ENCODE measurements around the gene RAD51D.
"Not testable (repeated sequence)": the region's sequence is repeated elsewhere in the genome, so short reads cannot be mapped to it uniquely, and the experiment has no call there.

RAD51D gene

DNA sequence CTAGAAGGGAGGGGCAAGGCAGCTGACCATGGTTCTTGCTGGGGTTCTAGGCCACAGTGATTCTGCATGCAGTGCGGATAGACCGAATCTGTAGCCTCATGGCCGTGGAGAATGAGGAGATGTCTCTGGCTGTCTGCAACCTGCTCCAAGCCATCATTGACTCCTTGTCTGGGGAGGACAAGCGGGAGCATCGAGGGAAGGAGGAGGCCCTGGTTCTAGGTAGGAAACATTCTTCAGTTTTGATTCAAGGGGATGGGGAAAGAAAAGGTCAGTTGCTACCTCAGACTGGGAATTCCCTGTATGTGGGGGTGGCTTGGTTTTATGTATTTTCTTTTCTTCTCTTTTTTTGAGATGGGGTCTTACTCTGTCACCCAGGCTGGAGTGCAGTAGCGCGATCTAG, 35.6 kb upstream of the RAD51D start:
- Histone ChIP-seq H3K27me3 (no peaks in the 10 kb centered on the region; the same call in 1 of the 2 replicates), H3K4me3 (no peak overlapping the region), H3K9me3 (no peaks in the 10 kb centered on the region), H3K4me1 (no peaks in the 10 kb centered on the region), H3K4me2 (no peak overlapping the region), H3K36me3 (no peaks in the 10 kb centered on the region), H3K9ac (no peak overlapping the region), H3K27ac (no peak overlapping the region), H4K20me1 (no peaks in the 10 kb centered on the region)
- no peak for TF ChIP-seq Cebpa-rat (IDR thresholded peaks at IDR 0.05)

DNA sequence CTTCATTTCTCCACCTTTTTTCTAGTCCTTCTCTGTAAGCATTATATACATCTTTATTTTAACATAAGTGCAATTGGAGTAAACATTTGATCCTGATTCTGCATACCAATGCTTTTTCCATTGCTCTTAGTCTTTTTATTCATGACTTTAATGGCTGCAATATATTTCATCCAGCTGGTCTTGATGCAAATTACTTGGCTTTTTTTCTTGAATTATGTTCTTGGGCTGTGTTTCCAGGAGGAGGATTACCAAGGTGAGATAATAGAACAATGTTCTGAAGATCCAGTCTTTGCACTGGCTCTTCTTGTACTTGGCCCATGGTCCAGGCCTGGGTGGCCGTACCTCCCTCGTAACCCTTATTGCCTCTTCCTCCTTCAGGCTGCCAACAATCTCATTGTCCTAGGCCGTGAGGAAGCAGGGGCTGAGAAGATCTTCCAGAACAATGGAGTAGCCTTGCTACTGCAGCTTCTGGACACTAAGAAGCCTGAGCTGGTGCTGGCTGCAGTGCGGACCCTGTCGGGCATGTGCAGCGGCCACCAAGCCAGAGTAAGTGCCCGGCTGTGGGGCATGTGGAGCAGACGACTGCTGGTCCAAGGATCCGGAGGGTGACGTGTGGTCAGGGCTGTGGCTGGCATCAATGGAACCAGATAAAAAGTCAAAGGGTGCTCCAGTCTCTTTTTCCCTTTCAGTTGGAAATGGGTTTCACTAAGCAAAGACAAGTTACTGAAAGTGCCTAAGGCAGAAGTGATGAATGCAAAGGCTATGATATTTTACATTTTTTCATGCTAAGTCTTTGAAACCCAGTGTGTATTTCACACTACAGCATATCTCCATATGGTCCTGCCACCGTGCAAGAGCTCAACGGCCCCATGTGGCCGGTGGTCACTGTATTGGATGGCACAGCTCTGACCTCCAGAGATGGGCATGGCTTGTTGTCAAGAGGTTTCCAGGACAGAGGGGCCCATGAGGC, 34.8 kb upstream of the RAD51D start:
- no peaks in the 10 kb centered on the region; the same call in 1 of the 2 replicates for H3K27me3 ChIP-seq
- H3K4me1 ChIP-seq, result no peaks in the 10 kb centered on the region
- no peak overlapping the region for H3K9ac ChIP-seq
- H3K27ac ChIP-seq, result no peak overlapping the region
- no peak for TF ChIP-seq Cebpa-rat (IDR thresholded peaks at IDR 0.05)
- H3K36me3 ChIP-seq, result no peaks in the 10 kb centered on the region
- H4K20me1 ChIP-seq, result no peaks in the 10 kb centered on the region
- H3K4me2 ChIP-seq, result no peak overlapping the region
- no peaks in the 10 kb centered on the region for H3K9me3 ChIP-seq
- H3K4me3 ChIP-seq, result no peak overlapping the region

DNA sequence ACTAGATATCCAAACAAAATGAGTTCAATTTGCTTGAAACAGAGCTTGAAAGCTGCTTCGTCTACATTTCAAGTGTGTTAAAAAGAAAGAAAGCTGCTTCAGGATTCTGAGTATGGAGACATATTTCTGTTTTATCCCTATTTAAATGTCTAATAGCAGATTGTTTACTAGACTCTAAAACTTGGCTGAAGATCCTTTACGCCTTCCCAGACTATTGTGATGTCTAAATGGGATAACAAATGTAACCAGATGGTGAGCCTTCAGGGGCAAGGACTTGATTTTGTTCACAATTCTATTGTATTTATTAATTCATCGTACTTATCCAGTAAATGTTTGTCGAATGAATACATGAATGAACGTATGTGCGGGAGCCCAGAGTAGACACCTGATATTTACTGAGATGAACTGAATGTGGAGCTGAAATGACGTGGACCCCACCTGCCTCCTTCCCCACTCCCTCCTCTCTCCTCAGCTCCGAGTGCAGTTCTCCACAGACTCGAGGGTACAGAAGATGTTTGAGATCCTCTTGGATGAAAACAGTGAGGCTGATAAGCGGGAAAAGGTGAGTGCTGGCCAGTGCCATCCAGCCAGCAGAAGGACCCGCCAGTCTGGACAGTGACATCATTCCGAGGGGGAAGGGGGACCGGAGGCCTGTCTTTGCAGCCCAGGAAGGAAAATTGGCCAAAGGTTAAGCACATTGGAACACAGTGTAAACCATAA, 32.9 kb upstream of the RAD51D start:
- H3K9me3 ChIP-seq, result no peaks in the 10 kb centered on the region
- no peak for TF ChIP-seq Cebpa-rat (IDR thresholded peaks at IDR 0.05)
- H4K20me1 ChIP-seq, result no peaks in the 10 kb centered on the region
- no peak overlapping the region for H3K4me2 ChIP-seq
- H3K27ac ChIP-seq, result no peak overlapping the region
- no peak overlapping the region for H3K4me3 ChIP-seq
- H3K36me3 ChIP-seq, result no peaks in the 10 kb centered on the region
- no peaks in the 10 kb centered on the region for H3K4me1 ChIP-seq
- no peaks in the 10 kb centered on the region; the same call in 1 of the 2 replicates for H3K27me3 ChIP-seq
- no peak overlapping the region for H3K9ac ChIP-seq

DNA sequence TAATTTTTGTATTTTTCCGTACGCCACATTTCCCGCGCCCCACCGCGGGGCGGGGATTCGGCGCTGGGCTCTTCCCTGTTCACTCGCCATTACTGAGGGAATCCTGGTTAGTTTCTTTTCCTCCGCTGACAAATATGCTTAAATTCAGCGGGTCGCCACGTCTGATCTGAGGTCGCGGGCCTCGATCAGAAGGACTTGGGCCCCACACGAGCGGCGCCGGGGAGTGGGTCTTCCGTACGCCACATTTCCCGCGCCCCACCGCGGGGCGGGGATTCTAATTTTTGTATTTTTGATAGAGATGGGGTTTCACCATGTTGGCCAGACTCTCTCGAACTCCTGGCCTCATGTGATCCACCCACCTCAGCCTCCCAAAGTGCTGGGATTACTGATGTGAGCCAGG, 31.4 kb upstream of the RAD51D start:
- H3K9me3 ChIP-seq, H3K4me2 ChIP-seq, H3K4me1 ChIP-seq, H3K27ac ChIP-seq, H3K9ac ChIP-seq, H4K20me1 ChIP-seq, H3K27me3 ChIP-seq, H3K36me3 ChIP-seq, H3K4me3 ChIP-seq: not testable (repeated sequence)

DNA sequence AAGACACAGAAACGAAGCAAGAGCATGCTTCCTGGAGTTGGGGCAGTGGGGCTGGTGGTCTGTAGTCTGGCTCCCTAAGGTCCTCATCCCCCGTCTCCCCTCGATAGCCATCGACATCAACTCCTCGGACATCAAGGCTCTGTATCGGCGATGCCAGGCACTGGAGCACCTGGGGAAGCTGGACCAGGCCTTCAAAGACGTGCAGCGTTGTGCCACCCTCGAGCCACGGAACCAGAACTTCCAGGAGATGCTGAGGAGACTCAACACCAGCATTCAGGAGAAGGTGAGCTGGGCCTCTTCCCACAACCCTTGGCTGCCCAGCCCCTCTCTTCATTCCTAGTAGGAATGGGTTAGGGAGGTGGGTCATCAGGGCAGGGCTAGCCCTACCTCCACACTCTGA, 30.3 kb upstream of the RAD51D start:
- no peaks in the 10 kb centered on the region for H3K36me3 ChIP-seq
- H3K4me3 ChIP-seq, result no peak overlapping the region

DNA sequence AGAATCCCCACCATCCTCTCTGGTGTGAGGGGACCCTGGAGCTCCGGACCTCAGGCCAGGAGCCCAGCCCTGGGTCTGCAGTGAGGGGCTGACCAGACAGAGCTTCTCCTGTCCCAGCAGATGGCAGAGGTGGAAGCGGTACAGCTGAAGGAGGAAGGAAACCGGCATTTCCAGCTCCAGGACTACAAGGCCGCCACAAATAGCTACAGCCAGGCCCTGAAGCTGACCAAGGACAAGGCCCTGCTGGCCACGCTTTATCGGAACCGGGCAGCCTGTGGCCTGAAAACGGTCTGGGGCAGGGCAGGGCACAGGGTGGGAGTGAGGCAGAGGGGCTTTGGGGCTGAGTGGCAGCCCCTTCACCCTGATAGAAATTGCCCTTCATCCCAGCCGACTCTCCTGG, 28.5 kb upstream of the RAD51D start:
- no peak overlapping the region for H3K4me2 ChIP-seq
- no peaks in the 10 kb centered on the region for H4K20me1 ChIP-seq
- no peaks in the 10 kb centered on the region for H3K36me3 ChIP-seq
- H3K9me3 ChIP-seq, result no peaks in the 10 kb centered on the region
- H3K4me3 ChIP-seq, result no peak overlapping the region
- H3K27ac ChIP-seq, result no peak overlapping the region
- no peak overlapping the region for H3K9ac ChIP-seq
- no peaks in the 10 kb centered on the region for H3K4me1 ChIP-seq
- H3K27me3 ChIP-seq, result no peaks in the 10 kb centered on the region; the same call in 1 of the 2 replicates
- TF ChIP-seq Cebpa-rat (IDR thresholded peaks at IDR 0.05), result no peak

More for the DNA sequence above, 30.3 kb upstream of the RAD51D start:
- TF ChIP-seq Cebpa-rat (IDR thresholded peaks at IDR 0.05), result no peak
- no peaks in the 10 kb centered on the region for H4K20me1 ChIP-seq
- H3K4me2 ChIP-seq, result no peak overlapping the region
- no peak overlapping the region for H3K9ac ChIP-seq
- no peaks in the 10 kb centered on the region; the same call in 1 of the 2 replicates for H3K27me3 ChIP-seq
- no peaks in the 10 kb centered on the region for H3K4me1 ChIP-seq
- no peak overlapping the region for H3K27ac ChIP-seq
- no peaks in the 10 kb centered on the region for H3K9me3 ChIP-seq

DNA sequence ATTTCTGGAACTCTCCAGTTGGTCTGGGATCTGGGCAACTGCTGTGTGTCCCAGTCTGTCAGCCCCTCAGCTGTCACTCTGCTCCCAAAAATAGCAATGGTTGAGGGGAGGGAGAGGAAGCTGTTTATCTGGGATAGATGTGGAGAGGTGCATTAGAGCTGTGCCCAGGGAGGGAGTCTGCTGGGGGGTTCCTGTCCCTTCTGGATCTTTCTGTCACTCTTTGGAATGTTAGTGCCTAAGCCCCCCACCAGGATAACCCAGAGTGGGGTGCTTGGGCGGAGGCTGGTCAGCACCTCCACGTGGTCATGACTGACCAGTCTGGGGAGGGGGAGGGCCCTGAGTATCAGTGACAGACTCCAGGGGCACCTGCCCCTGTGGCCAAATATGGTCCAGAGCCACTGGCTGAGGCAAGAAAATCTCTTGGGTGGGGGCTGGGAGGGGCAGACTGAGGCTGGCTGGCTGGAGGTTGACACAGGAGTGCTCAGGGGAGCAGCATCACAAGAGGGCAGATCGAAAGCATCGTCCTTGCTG, 27.8 kb upstream of the RAD51D start, which contains the start of gene UNC45B:
Gene UNC45B, plus strand, starts transcription at position 443 of the 531 bp plus-strand sequence. CDS start 447 bp downstream, outside the sequence.
- H3K36me3 ChIP-seq, result no peaks in the 10 kb centered on the region
- no peak within 1 kb of the TSS for H3K9ac ChIP-seq
- H3K9me3 ChIP-seq, result no peaks in the 10 kb centered on the region
- H3K4me3 ChIP-seq, result no peak within 1 kb of the TSS
- H3K4me1 ChIP-seq, result no peaks in the 10 kb centered on the region
- H4K20me1 ChIP-seq, result no peaks in the 10 kb centered on the region
- no peak within 1 kb of the TSS for H3K27ac ChIP-seq
- no peak for TF ChIP-seq Cebpa-rat (IDR thresholded peaks at IDR 0.05)
- no peaks in the 10 kb centered on the region for H3K27me3 ChIP-seq
- no peak within 1 kb of the TSS for H3K4me2 ChIP-seq

DNA sequence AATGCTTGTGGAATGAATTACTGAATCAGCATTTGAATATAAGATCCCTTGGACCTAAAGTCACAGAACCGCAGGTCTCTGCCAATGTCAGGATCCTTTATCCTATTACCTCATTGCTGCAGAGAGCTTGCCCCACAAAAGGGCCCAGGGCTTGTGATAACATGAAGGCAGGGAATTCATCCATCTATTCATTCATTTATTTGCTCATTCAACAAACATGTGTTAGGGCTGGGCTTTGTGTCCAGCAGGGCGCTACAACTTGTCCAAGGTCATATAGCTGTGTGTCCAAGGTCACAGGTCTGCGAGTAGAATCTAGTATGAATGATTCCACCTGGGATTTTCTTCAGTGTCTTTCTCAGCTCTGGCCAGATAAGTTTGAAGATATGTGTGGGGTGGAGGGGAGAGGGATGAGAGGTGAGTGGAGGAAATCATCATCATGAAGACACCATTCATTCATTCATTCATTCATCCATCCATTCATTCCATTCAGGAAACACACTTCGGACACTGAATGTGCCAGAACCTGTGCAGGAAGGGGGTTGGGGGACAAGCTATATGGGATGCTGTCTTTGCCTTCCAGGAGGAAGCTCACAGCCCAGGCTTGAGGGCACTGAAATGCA, 26.7 kb upstream of the RAD51D start:
- Histone ChIP-seq H3K4me1 (no peaks in the 10 kb centered on the region), H3K27ac (no peak overlapping the region), H3K9me3 (no peaks in the 10 kb centered on the region), H3K36me3 (no peaks in the 10 kb centered on the region), H4K20me1 (no peaks in the 10 kb centered on the region), H3K27me3 (no peaks in the 10 kb centered on the region), H3K4me2 (no peak overlapping the region), H3K9ac (no peak overlapping the region), H3K4me3 (no peak overlapping the region)
- no peak for TF ChIP-seq Cebpa-rat (IDR thresholded peaks at IDR 0.05)

DNA sequence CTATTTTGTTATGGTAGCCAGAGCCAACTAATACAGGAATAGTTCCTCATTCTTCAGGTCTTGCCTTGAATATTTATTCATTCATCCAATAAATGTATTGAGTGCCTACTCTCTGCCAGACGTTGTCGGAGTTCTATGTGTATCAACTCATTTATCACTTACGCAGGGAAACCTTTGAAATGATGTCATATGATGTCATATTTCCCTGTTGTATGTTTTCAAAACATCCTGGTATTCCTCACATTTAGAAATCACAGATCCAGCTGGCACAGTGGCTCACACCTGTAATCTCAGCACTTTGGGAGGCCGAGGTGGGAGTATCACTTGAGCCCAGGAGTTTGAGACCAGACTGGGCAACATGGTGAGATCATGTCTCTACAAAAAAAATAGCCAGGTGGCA, 25.2 kb upstream of the RAD51D start:
- Histone ChIP-seq H4K20me1 (peaks cover 14% of the 10 kb centered on the region), H3K36me3 (peaks cover 5% of the 10 kb centered on the region), H3K9ac (no peak overlapping the region), H3K4me3 (no peak overlapping the region), H3K4me1 (peaks cover 15% of the 10 kb centered on the region), H3K9me3 (no peaks in the 10 kb centered on the region), H3K27me3 (no peaks in the 10 kb centered on the region), H3K27ac (no peak overlapping the region), H3K4me2 (no peak overlapping the region)
- TF ChIP-seq Cebpa-rat (IDR thresholded peaks at IDR 0.05), result no peak
